ENCODE data around the gene DYNLRB1. TPM values are rescaled to one million over a fixed set of nuclear protein-coding genes. Genes with fewer than 3 reads are reported as not detected.

Gene DYNLRB1
- total and polyA plus RNA-seq, 10 of the 15 experiments (the other 5 are each of a cell fraction or from before 2014, with no cell fraction given) = 87.9 to 313 (median 153) TPM

DNA sequence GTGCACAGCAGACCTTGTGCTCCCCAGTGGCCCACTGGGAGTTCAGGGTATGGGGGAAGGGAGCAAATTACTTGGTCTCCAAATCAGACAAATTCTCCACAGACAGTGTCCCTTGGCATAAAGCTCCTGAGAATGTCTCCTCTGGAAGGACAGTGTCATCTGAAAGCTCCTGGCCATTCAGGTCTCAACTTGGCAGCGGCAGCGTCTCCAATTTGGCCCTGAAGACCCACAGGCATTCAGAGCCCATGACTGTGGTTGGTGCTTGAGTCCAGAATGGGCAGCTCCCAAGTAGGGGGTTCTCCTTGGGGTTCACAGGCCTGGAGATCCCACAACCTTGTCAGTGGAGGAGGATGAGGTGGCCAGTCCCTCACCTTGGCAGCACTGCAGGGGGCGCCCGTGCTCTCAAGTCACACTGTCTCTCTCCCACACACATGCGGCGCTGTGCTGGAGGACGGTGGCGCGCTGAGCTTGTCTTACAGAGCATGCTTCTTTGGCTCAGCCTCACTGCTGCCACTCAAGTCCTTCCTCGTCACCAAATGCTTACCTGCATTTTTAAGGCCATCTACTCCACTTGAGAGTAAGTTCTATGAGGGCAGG lies 20.7 kb downstream of the DYNLRB1 start (continued):
- TF ChIP-seq NKRF (conservative IDR thresholded peaks at IDR 0.05) (no peak), TCF3 (IDR thresholded peaks at IDR 0.05; ENCODE audit: borderline replicate concordance, insufficient read depth, low read depth, low read length) (no peak), CBFB (IDR thresholded peaks at IDR 0.05; ENCODE audit: low read depth) (no peak), HDAC6 (IDR thresholded peaks at IDR 0.05; ENCODE audit: unreplicated experiment) (no peak), SPI1 (IDR thresholded peaks at IDR 0.05; ENCODE audit: borderline replicate concordance, insufficient read depth, low read depth, low read length) (no peak), SREBF2 (IDR thresholded peaks at IDR 0.05; ENCODE audit: low read length) (no peak)
- TF ChIP-seq, protein P1, sequence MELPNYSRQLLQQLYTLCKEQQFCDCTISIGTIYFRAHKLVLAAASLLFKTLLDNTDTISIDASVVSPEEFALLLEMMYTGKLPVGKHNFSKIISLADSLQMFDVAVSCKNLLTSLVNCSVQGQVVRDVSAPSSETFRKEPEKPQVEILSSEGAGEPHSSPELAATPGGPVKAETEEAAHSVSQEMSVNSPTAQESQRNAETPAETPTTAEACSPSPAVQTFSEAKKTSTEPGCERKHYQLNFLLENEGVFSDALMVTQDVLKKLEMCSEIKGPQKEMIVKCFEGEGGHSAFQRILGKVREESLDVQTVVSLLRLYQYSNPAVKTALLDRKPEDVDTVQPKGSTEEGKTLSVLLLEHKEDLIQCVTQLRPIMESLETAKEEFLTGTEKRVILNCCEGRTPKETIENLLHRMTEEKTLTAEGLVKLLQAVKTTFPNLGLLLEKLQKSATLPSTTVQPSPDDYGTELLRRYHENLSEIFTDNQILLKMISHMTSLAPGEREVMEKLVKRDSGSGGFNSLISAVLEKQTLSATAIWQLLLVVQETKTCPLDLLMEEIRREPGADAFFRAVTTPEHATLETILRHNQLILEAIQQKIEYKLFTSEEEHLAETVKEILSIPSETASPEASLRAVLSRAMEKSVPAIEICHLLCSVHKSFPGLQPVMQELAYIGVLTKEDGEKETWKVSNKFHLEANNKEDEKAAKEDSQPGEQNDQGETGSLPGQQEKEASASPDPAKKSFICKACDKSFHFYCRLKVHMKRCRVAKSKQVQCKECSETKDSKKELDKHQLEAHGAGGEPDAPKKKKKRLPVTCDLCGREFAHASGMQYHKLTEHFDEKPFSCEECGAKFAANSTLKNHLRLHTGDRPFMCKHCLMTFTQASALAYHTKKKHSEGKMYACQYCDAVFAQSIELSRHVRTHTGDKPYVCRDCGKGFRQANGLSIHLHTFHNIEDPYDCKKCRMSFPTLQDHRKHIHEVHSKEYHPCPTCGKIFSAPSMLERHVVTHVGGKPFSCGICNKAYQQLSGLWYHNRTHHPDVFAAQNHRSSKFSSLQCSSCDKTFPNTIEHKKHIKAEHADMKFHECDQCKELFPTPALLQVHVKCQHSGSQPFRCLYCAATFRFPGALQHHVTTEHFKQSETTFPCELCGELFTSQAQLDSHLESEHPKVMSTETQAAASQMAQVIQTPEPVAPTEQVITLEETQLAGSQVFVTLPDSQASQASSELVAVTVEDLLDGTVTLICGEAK (IDR thresholded peaks at IDR 0.05; ENCODE audit: borderline replicate concordance) = no peak
- TF ChIP-seq, protein P2, sequence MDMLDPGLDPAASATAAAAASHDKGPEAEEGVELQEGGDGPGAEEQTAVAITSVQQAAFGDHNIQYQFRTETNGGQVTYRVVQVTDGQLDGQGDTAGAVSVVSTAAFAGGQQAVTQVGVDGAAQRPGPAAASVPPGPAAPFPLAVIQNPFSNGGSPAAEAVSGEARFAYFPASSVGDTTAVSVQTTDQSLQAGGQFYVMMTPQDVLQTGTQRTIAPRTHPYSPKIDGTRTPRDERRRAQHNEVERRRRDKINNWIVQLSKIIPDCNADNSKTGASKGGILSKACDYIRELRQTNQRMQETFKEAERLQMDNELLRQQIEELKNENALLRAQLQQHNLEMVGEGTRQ (IDR thresholded peaks at IDR 0.05; ENCODE audit: borderline replicate concordance, low read depth, low read length) = no peak
